HG02981 (cell line): Measurements from ENCODE around the gene LNX2.

ENCODE experiments used
- ATAC-seq: cut with Tn5 transposase; IDR thresholded peaks from one replicate; pipeline ENCODE4 v1.9.1; 2021; ENCODE audit warnings: mild to moderate bottlenecking, moderate library complexity; ENCODE audit not compliant: unreplicated experiment

Gene LNX2

DNA sequence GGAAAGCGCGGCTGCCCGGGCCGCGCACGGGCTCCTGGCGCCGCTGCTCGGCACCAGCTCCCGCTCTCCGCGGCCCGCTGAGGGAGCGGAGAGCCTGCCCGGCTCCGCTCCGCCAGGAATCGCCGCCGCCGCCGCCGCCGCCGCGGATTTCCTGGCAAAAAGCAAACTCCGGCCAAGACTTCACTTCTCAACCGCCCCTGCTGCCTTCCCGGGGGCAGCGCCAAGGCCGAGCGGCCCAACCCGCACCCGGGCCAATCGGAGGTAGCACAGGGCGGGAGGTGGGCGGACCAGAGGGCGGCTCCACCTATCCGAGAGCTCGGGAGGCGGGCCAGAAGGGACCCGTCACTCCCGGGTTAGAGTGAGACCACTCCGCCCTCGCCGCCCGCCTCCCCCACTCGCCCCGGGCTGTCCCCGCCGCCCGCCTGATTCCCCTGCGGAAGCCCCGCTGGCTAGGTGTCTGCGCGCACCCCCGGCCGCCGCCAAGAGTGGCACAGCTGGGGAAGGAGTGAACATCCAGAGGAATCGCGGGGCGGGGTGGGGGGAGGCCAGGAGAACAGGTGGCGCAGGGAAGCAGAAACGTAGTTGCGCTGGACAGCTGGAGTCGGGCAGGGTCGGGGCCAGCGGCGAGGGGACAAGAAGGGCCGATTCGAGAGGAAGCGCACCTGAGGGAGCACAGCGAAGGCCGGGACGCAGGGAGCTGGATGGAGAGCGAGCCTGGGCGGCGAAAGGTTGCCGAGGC lies at the start of gene LNX2:
LNX2 (minus strand) TSS at position 153 of the 739 bp plus-strand sequence. CDS start 38,826 bp downstream, outside the sequence.
- peak; percentile 87 for ATAC-seq

DNA sequence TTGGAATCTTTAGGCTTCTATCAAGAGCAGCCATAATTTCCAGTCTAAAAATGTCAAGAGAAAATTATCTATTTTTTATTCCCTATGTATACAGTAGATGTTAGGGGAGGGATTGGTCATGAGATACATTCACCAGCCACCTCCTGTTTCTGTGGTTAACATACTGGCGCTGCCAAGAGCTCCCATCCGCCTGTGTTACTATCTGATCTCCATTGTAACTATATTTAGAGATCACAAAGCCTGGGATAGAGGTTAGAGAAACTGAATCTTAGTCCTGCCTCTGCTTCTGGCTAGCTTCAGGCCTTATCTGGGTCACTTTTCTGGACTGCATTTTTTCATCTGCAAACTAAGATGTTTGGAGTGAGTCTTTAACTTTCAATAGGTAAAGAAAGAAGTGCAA lies 47.6 kb upstream of the LNX2 start:
- ATAC-seq = no peak

DNA sequence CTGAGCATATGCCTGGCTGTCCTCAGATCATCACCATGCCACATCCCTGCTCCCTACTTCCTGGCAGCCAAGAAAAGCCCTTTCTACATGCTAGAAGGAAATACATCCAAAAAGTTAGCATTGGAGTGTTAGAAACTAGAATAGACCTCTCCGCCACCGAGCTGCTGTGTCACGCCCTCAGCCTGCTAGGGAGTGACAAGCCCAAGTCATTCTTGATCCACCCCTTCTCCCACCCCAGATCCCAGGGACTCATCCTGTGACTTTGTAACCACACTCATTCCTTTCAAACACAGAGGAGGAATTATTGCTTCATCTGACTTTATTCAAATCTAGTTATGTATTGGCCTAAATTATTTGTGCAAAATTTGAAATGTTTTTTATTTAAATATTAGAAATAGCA lies 46.6 kb upstream of the LNX2 start:
- ATAC-seq = no peak

DNA sequence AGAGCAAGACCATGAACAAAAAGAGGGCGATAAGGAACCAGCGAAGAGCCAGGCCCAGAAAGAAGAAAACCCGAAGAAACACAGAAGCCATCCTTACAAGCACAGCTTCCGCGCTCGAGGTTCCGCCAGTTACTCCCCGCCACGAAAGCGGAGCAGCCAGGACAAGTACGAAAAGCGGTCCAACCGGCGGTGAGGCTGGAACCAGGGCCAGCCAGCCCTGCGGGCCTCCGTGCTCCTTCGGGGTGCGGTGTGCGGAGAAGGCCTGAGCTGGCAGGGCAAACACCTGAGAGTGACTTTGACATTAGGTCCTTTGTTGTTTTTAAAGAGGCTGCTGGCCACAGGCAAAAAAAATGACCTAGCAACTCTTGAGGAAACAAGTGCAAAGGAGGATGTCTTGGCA lies 45.4 kb upstream of the LNX2 start:
- no peak for ATAC-seq

DNA sequence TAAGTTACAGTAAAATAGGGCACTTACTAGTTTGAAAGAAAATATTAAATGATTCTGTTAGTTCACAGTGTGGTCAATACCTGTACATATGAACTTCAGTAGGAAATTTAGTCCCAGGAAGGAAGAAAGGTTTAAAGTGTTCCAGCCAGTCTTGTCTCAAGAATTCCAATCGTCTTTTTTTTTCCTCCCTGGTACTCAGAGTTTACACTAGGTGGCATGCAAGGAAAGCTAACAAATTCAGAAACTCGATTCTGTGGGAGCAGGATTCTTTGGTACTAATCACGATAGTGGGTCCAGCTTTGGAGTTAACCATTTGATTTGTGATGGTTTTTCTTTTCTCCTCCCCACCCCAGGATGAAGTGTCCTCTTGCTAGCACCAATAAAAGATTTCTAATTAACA lies 45.0 kb upstream of the LNX2 start:
- no peak for ATAC-seq

DNA sequence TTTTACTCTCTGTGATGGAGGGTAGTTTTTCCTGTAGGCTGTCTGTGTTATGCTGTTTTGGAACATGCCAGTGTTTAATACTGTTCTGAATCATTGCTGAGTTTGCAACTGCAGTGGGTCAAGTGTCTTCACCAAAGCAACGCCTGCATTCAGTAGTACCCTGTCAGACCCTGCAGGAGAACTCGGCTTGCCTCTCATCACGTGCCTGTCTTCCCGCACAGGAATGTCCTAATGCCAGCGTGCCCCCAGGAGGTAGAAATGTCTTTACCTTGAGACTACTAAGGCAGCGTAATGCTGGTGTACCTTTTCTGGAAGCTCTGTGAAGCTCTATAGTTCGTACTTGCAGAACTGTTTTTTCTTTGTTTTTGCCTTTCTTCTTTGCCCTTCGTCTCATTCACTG lies 43.6 kb upstream of the LNX2 start:
- ATAC-seq = no peak

DNA sequence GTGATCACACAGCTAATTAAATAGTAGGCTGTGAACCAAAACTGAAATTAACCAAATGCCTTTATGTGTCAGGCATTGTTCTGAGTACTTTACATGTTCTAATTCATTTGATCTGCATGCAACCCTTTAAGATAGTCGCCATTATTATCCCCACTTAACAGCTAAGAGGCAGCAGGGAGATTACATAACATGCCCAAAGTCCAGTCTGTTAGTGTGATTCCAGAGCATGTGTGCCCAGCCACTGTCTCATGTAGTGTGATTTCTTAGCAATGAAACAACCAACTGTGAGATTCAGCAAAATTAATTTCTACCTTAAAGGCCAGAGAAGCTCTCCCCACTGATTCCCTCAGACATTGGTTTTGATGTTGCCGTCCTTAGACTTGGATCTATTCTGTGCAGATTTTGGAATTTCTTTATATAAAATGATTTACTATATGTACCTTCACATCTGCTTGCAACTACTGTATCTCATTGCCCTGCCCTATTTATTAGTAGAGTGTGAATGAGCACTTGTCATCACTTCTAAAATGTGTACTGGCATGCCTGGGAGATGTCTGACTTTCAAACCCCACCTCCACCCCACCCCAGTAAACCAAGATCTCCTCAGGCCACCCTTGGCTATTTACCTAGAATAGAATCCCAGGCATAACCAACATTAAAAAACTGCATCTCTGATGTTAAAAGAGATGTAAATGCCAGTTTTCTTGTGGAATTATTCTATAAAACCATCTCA lies 42.6 kb upstream of the LNX2 start:
- no peak for ATAC-seq

DNA sequence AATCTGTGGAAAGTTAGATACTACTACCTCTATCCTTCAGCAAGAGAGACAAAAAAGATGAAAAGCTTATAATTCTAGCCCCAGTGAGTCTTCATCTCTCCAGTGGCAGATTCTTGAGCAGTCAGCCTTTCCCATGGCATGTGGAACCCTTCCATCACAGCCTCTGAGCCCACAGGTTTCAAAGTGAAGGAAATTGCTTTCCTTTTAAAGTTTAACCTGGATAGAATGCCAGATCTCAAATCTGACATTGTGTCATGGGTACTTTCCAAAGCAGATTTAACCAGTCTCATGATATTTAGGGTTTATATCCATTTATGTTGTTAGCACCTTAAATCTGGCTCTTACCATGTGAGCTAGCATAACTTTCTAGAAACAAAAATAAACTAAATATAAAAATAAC lies 40.7 kb upstream of the LNX2 start:
- ATAC-seq = no peak

DNA sequence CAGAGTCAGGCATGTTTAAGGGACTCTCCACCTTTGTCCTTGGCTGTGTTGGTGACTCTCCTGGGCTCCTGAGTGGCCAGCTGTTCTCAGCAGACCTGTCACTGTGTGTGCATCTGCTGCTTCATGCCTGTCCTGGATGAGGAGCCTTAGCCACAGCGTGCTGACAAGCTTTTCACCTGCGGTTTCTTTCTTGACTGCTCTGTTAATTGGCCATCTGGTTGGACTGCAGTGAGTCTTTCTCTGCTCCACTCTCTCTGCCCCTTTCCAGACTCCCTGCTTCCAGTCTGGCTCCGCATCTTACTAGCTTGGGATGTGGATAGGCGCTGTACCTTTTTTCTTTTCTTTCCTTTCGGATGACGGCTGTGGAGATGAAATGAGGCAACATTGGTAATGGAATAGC lies 40.2 kb upstream of the LNX2 start:
- no peak for ATAC-seq

DNA sequence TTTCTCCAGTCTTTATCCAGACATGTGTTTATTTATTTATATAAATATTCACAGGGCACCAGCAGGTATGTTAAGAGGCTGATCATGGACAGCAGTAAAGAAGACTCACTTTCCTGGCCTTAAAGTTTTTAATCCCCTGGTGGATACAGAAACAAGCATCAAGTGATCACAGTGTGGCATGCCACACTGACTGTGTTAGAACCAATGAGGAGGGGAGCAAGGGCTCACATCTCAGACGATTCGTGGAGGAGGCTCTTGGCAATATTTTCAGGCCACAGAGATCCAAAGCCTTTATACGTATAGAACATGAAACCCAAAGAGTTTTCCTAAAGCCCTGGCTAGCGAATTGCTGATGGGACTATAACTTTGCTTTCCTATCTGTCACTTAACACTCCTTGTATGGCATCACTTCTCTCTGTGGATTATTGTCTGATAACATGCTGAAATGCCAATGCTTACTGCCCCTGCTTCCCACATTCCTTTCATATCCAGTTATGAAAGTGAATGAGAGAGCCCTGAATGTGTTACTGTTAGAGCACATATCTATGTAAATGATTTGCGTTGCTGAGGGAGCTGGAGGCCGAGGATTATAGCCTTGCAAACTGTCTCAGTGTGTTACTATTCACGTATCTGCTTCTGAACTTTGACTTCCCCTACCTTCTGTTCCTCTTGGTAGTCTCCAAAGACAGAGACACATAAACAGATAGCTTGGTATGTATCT lies 39.0 kb upstream of the LNX2 start:
- ATAC-seq = no peak

DNA sequence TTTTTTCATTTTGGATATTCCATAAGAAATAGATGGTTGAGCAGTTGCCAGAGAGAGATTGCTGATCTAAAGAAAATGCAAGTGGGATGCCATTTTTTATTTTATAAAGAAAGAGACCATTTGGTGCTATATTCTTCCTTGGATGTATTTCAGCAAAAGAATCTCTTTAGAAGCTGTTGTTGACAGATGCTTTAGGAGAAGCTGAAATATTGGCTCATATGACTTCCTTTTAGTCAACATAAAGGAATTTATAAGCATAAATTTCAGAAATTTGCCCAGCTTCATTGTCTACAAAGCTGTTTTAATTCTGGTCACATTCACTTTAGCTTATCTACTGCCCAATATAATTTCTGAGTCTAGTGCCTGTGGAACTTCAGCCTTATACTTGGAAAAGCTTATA lies 38.2 kb upstream of the LNX2 start:
- no peak for ATAC-seq

DNA sequence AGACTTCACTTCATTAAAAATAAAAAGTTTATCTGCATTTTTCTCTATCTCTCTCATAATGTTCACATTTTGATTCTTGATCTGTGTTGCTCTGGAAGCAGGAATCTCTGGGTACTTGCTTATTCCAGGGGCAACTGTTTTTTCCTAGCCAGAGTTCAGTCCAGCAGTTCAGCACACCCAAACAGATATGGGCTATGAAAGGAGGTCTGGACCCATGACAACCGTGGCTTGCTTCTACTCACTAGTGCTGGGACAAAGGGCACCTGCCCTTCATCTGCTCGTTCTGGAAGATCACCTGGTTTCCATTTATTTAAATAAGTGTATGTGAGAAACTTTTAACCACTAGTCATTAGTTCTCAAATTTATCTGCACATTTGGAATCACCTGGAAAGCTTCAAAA lies 37.4 kb upstream of the LNX2 start:
- ATAC-seq = no peak

DNA sequence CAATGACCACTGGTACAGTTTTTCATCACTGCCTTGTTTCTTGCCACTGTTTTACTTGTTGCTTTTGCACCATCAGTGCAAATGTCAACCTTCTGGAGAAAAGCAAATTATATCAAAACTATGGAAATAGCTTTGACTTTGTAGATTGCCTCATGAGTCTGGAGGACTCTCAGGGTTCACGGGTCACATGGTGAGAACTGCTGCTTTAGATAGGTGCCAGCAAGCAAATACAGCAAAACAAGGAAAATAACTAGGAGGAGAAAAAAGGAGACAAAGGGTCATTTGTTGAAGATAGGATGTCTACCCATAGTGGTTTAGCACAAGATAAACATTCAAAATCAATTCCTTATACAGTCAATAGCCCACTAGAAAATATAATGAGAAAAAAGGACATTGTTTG lies 34.5 kb upstream of the LNX2 start:
- no peak for ATAC-seq

DNA sequence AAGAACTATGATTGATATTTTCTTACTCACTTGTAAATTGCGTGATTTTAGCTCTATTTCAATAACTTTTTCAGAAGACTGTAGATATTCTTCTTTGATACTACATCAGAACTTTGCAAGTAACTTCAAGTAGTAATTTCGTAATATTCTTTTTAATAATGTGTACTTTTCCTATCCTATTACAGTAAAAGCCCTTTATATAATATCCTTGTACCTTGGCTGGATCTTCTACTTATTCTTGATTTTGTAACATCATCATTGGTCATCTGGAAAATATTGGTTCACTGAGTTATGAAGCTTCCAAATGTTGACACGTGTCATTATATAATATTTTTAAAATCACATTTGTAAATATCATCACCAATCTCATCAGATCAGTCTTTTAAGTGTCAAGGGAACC lies 33.7 kb upstream of the LNX2 start:
- no peak for ATAC-seq

DNA sequence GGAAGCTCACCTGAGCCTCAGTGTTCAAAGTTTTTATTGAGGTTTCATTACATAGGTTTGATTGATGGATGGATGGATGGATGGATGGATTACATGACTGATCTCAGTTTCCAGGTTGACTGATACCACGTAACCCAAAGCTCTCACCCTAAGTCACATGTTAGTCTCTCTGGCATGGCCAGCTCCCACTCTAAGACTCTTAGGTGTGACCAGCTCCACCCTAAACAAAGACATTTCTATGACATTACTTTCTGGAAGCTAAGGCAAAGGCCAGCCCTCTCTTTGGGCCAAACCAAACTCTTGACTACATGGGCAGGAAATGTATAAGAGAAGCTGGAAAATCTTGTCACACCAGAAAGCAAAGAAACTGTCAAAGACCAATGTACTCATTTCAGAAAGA lies 30.0 kb upstream of the LNX2 start:
- ATAC-seq = no peak

DNA sequence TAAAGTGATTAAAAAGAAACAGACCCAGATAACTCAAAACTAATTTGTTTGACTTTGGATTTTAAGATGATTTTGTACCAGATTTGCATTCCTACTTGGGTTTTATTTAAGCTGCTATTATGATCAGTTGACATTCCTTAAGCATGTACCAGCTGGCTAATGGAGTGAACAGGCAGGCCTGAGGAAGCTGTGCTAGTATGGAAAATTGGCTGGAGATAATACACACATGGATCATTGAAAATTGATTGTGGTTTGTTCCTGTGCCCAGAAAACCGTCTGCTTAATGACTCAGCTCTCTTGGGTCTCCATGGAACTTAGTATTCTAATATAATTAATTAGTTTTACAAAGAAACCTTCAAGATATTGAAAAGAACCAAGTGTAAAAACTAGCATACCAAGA lies 24.0 kb upstream of the LNX2 start:
- no peak for ATAC-seq

DNA sequence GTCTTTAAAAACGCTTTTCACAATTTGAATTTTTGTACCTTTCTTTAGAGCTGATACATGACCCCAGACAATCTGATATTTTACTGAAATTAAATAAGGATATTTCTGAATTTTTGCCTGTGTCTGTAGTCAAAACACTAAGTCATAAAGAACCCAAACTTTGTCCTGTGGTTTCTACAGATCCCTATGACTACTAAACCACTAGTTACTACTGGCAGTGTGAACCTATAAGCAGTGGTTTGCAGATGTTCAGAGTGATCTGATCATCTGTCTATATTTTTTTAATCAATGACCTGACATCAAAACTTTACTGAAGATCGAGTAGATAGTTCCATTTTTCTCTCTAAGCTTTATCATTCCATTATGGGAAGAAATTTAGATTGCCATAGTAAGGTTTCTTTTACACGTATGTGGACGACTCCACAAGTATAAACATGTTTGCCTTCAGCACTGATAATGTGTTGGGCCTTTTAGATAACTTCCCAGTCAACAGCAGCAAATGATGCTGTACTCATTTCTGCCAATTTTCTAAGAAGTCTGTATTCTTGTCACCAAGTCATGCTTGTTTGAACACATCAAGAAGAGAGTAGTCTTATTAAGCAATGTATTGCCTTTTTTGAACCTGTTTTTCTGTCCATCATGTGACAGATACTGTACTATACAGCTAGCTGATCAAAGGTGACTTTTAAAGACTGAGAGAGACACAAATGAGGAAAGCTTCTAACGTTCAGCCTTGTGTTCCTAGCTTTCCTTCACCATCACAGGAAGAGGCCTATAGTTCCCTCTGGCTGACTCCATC lies 23.2 kb upstream of the LNX2 start:
- ATAC-seq = no peak

DNA sequence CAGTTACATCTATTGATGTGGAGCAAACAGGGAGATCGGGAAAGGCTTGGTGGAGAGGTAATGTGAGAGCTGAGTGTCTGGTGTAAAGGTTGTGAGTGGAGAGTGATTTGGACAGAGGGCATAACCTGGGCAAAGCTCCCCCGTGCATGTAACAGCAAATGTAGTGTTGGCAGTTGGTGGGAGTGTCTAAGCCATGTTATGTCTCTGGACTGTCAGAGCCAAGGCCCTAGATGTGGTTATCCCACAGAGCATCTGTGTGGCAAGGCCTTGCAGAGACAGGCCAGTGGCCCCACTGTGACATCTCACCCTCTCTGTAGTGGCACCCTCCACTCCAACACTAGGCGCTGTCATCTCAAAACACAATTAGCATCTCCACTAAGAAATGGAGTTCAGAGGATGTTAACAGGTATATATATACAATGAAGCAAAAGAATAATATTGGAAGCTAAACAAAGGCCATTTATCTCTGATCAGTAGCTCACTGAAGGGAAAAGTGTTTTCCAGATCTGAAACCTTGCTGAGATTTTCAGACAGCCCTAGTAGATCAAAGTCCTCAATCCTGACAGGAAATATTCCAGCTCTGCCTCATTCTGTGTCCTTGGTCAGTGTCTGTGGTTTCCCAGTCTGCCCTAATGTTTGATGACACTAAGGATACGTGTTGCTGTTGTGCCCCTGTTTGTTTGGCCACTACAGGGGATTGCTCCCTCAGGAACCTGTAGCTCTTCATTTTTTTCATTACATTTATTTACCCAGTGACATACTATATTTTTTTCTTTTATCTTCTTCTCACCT lies 21.6 kb upstream of the LNX2 start:
- no peak for ATAC-seq

DNA sequence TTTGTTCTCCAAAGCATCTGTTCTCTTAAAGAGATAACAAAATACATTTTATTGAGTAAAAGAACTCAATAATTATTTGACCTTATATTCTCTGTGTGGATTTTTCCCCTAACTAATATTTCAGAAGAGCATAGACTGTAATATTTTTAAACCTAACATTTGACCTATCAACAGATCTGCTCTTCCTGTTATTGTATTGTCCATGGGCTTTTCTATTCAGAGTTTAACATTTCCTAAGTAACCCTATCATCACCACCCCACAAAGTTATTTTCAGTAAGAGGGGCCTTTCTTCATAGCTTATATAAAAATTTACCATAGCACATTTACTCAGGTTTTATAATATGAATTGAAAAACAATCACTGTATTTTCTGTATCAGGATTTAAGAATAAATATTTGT lies 18.9 kb upstream of the LNX2 start:
- no peak for ATAC-seq

DNA sequence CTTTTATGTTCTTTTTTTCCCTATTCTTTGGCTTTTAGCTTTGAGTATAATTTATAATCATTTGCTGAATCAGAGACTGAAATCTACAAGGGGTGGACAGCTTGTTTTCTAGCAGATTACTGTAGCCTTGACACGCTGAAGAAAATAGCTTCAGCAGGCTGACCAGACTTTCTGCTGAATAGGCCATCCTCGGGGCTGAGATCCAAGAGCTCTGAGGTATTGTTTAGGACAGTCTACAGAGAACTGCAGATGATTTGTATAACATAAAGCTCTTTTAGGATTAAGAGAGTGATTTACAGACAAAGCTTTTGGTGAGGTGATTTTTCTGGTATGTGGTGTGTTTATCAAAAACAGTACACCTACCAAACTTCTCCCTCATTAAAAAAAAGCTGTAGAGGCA lies 18.2 kb upstream of the LNX2 start:
- no peak for ATAC-seq
